SU-DHL-6 (cell line): Measurements from ENCODE around the gene PPP1R13L.

Source experiments
- H2AFZ ChIP-seq: fragments of 200-600 bp; sonication (generic); 2 replicates; pipeline ENCODE4 v1.6.1; 2014; ENCODE audit warnings: low read depth, mild to moderate bottlenecking, moderate library complexity, mixed read lengths, antibody characterized with exemption, low read length; ENCODE audit not compliant: severe bottlenecking
- H3F3A ChIP-seq: fragments of 200-600 bp; shearing (Covaris generic); 2 replicates; pipeline ENCODE4 v1.6.0; 2016; ENCODE audit warnings: antibody characterized with exemption, mild to moderate bottlenecking; ENCODE audit not compliant: insufficient read depth
- H3K27ac ChIP-seq: fragments of 200-600 bp; sonication (generic); 2 replicates; pipeline ENCODE4 v1.5.1; 2016; ENCODE audit warnings: low read depth, mild to moderate bottlenecking, low read length, moderate library complexity, mixed read lengths
- H3K27me3 ChIP-seq: fragments of 200-600 bp; sonication (generic), shearing (Covaris generic); 2 replicates; pipeline ENCODE4 v1.6.0; 2014; ENCODE audit warnings: mild to moderate bottlenecking, low read length
- H3K36me3 ChIP-seq: fragments of 200-600 bp; sonication (generic); 2 replicates; pipeline ENCODE4 v1.6.1; 2014; ENCODE audit warnings: mild to moderate bottlenecking, low read length, mixed read lengths
- H3K4me2 ChIP-seq: fragments of 300-600, 200-600 bp; shearing (Covaris generic), sonication (generic); 2 replicates; pipeline ENCODE4 v1.6.0; 2014; ENCODE audit warnings: low read length, low read depth, mild to moderate bottlenecking; ENCODE audit not compliant: poor library complexity, severe bottlenecking
- H3K4me3 ChIP-seq: fragments of 200-600 bp; sonication (generic); 2 replicates; pipeline ENCODE4 v1.5.1; 2014; ENCODE audit warnings: antibody characterized with exemption, low read length, mild to moderate bottlenecking, mixed read lengths; ENCODE audit not compliant: insufficient read depth, poor library complexity, severe bottlenecking
- H3K79me2 ChIP-seq: fragments of 200-600 bp; sonication (generic); 2 replicates; pipeline ENCODE4 v1.6.1; 2014; ENCODE audit warnings: mild to moderate bottlenecking, low read length, moderate library complexity; ENCODE audit not compliant: insufficient read depth
- H3K9ac ChIP-seq: fragments of 200-600 bp; sonication (generic); 2 replicates; pipeline ENCODE4 v1.7.0; 2014; ENCODE audit warnings: mild to moderate bottlenecking, low read length
- H3K9me2 ChIP-seq: fragments of 200-600 bp; sonication (generic); replicated peaks from 2 replicates; pipeline ENCODE4 v1.6.1; 2014; ENCODE audit warnings: low read length; ENCODE audit not compliant: insufficient read depth
- H3K9me3 ChIP-seq: fragments of 200-600 bp; sonication (generic); 2 replicates; pipeline ENCODE4 v1.6.1; 2014; ENCODE audit warnings: low read length, mixed read lengths; ENCODE audit not compliant: insufficient read depth
- H4K20me1 ChIP-seq: fragments of 200-600 bp; sonication (generic); 2 replicates; pipeline ENCODE4 v1.6.1; 2014; ENCODE audit warnings: low read depth, mild to moderate bottlenecking, antibody characterized with exemption, low read length, moderate library complexity, mixed read lengths
- EZH2phosphoT487 ChIP-seq: fragments of 200-600 bp; sonication (generic), shearing (Covaris generic); conservative IDR thresholded peaks from 2 replicates; pipeline ENCODE4 v1.6.1; 2018; ENCODE audit warnings: mild to moderate bottlenecking, antibody characterized with exemption, low read length, moderate library complexity, mixed read lengths
- TF ChIP-seq, protein P1 (sequence below): fragments of 200-600 bp; sonication (generic); IDR thresholded peaks from one replicate; pipeline ENCODE4 v1.5.1; 2017; ENCODE audit warnings: antibody characterized with exemption, mild to moderate bottlenecking, low read length, moderate library complexity; ENCODE audit not compliant: insufficient read depth, poor library complexity, severe bottlenecking

The PPP1R13L gene

GRCh38 chr19:45395821-45396617, 8.8 kb downstream of the PPP1R13L start:
- Histone ChIP-seq H3K36me3 (no peaks in the 10 kb centered on the region), H3K9me3 (no peaks in the 10 kb centered on the region), H3K27ac (no peak overlapping the region), H3K9me2 (no peaks in the 10 kb centered on the region), H3K4me3 (no peak overlapping the region), H4K20me1 (no peaks in the 10 kb centered on the region), H3K27me3 (no peaks in the 10 kb centered on the region), H3K4me2 (no peak overlapping the region), H3K79me2 (no peaks in the 10 kb centered on the region), H3K9ac (no peak overlapping the region), H3F3A (no peaks in the 10 kb centered on the region), H2AFZ (no peak overlapping the region)
- TF ChIP-seq EZH2phosphoT487, result no peak
- TF ChIP-seq, protein P1, sequence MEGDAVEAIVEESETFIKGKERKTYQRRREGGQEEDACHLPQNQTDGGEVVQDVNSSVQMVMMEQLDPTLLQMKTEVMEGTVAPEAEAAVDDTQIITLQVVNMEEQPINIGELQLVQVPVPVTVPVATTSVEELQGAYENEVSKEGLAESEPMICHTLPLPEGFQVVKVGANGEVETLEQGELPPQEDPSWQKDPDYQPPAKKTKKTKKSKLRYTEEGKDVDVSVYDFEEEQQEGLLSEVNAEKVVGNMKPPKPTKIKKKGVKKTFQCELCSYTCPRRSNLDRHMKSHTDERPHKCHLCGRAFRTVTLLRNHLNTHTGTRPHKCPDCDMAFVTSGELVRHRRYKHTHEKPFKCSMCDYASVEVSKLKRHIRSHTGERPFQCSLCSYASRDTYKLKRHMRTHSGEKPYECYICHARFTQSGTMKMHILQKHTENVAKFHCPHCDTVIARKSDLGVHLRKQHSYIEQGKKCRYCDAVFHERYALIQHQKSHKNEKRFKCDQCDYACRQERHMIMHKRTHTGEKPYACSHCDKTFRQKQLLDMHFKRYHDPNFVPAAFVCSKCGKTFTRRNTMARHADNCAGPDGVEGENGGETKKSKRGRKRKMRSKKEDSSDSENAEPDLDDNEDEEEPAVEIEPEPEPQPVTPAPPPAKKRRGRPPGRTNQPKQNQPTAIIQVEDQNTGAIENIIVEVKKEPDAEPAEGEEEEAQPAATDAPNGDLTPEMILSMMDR, result no peak

DNA sequence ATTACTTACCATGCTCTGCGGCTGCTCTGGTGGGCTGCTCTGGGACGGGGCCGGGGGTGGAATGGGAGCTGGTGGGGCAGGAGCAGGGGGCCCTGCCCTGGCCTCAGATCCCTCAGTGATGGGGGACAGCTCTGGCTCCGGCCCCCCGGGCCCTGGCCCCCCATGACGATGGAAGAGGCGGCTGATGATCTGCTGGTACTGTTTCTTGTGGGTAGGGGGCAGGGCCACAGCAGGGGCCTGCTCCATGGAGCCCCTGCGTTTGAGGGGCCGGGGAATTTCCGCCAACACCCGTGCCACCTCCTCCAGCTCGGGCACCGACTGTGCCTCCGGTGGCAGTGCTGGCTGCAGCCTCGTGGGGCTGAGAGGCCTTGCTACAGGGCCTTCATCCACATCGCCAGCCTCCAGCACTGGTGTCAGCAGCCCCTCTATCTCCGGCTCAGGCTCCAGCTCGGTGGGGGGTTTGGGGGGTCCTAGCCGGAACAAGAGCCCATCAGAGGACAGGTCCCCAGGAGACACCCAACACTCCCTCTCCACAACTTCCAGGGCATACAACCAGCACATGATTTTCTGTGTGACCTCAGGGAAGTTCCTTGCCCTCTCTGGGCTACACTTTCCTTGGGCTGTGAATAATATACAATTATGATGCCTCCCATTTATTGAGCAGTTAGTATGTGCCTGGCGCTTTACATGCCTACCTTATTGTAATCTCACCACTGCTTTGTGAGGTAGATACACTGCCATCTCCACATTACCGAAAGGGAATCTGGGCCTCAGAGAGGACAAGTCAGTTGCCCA, 12.8 kb downstream of the PPP1R13L start:
- H3F3A ChIP-seq, result no peaks in the 10 kb centered on the region
- H3K36me3 ChIP-seq, result no peaks in the 10 kb centered on the region
- no peaks in the 10 kb centered on the region for H3K79me2 ChIP-seq
- H3K4me2 ChIP-seq, result no peak overlapping the region
- H3K9me2 ChIP-seq, result no peaks in the 10 kb centered on the region
- H3K27me3 ChIP-seq, result no peaks in the 10 kb centered on the region
- H3K9me3 ChIP-seq, result no peaks in the 10 kb centered on the region
- no peak overlapping the region for H2AFZ ChIP-seq
- H3K27ac ChIP-seq, result no peak overlapping the region
- no peak overlapping the region for H3K9ac ChIP-seq
- no peaks in the 10 kb centered on the region for H4K20me1 ChIP-seq
- no peak overlapping the region for H3K4me3 ChIP-seq
- TF ChIP-seq EZH2phosphoT487, result no peak
- TF ChIP-seq, protein P1, result no peak

DNA sequence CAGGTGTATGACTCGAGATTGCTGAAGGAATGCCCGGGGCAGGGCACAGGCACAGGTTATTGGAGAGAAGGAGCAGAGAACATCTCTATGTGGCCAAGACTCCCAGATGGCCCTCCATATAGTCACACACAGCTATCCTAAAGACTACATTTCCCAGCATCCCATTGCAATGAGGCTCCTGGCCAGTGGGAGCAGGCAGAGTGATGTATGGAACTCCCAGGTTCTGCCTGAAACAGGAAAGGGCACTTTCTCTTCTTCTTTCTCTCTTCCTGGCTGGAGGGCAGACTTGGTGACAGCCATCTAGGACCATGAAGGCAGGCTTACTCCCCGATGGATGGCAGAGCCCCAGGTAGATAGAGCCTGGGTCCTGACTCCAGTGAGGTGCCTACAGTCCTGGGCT, 13.5 kb downstream of the PPP1R13L start:
- H3K9me3 ChIP-seq, result no peaks in the 10 kb centered on the region
- H2AFZ ChIP-seq, result no peak overlapping the region
- no peak overlapping the region for H3K4me3 ChIP-seq
- no peaks in the 10 kb centered on the region for H4K20me1 ChIP-seq
- no peaks in the 10 kb centered on the region for H3K36me3 ChIP-seq
- no peaks in the 10 kb centered on the region for H3F3A ChIP-seq
- H3K27ac ChIP-seq, result no peak overlapping the region
- H3K4me2 ChIP-seq, result no peak overlapping the region
- H3K79me2 ChIP-seq, result no peaks in the 10 kb centered on the region
- no peaks in the 10 kb centered on the region for H3K9me2 ChIP-seq
- H3K9ac ChIP-seq, result no peak overlapping the region
- no peak for TF ChIP-seq EZH2phosphoT487
- TF ChIP-seq, protein P1, result no peak
- no peaks in the 10 kb centered on the region for H3K27me3 ChIP-seq
